HG03103 (cell line): ENCODE measurements around the gene SNX6.
"Not testable (repeated sequence)": the region's sequence is repeated elsewhere in the genome, so short reads cannot be mapped to it uniquely, and the experiment has no call there.

Source experiments
- ATAC-seq: cut with Tn5 transposase; IDR thresholded peaks from one replicate; pipeline ENCODE4 v1.9.1; 2021; ENCODE audit warnings: low read depth; ENCODE audit not compliant: unreplicated experiment

SNX6 gene

DNA sequence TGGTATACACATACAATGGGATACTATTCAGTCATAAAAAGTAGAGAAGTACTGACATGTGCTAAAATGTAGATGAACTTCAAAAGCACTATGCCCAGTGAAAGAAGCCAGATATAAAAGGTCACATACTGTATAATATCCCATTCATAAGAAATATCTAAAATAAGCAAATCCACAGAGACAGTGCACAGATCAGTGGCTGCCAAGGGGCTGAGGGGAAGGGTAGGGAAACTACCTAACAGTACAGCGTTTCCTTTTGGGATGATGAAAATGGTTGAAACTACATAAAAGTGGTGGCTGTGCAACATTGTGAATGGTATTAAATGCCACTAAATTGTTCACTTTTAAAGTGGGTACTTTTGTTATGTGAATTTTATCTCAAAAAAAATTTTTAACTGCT, 102.4 kb downstream of the SNX6 start:
- no peak for ATAC-seq

DNA sequence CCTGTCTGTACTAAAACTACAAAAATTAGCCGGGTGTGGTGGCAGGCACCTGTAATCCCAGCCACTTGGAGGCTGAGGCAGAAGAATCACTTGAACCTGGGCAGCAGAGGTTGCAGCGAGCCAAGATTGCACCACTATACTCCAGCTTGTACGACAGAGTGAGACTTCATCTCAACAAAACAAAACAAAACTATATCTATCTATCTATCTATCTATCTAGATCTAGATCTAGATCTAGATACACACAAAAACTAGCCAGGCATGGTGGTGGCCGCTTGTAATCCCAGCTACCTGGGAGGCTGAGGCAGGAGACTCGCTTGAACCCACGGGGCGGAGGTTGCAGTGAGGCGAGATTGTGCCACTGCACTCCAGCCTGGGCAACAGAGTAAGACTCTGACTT, 105.7 kb downstream of the SNX6 start:
- not testable (repeated sequence) for ATAC-seq

DNA sequence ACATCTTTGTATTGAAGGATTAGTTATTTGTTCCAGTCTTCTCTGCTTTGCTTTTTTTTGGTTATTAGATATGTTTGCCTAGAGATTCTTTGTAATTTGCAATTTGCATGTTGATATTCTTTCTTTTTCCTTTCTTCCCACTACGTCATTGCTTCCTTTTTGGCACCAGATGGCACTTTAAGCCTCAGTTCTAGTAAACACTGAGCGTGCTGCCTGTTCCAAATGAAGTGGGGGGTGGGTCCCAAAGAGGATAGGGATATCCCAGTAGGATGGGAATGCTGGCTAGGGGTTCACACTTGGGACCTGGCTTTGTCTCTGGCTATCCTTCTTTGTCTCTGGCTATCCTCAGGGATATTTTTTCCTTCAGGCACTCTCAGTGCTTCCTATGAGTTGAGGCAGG, 107.5 kb downstream of the SNX6 start:
- no peak for ATAC-seq

DNA sequence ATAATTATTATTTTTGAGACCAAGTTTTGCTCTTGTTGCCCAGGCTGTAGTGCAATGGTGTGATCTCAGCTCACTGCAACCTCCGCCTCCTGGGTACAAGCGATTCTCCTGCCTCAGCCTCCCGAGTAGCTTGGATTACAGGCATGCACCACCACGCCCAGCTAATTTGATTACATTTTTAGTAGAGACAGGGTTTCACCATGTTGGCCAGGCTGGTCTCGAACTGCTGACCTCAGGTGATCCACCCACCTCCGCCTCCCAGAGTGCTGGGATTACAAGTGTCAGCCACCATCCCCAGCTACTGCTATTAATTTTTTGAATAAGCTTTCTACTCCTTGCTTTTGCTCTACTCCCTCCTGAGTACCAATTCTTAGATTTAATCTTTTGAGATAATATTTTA, 108.9 kb downstream of the SNX6 start:
- not testable (repeated sequence) for ATAC-seq

DNA sequence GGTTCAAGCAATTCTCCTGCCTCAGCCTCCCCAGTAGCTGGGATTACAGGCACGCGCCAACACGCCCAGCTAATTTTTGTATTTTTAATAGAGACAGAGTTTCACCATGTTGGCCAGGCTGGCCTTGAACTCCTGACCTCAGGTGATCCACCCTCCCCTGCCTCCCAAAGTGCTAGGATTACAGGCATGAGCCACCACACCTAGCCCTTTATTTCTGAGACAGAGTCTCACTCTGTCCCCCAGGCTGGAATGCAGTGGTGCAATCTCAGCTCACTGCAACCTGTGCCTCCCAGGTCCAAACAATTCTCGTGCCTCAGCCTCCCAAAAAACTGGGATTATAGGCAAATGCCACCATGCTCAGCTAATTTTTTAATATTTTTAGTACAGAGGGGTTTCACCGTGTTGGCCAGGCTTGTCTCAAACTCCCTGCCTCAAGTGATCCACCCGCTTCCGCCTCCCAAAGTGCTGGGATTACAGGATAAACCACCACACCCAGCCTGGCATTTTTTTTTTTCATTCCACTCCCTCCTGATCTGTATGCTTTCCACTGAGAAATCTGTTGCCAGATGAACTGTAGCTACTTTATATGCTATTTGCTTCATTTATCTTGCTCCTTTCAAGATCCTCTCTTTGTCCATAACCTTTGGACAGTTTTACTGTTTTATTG, 109.5 kb downstream of the SNX6 start:
- ATAC-seq: not testable (repeated sequence)
